K562 (cell line): ENCODE data around the gene MLYCD. TPM values are rescaled to one million over a fixed set of nuclear protein-coding genes. Genes with fewer than 3 reads are reported as not detected.
A peak's percentile ranks its signal among the peaks of the same experiment; 100 is the strongest.

Source experiments
- ARID1B ChIP-seq: fragments of 450-650 bp; IDR thresholded peaks from 2 replicates; pipeline ENCODE4 v1.6.1; 2016; ENCODE audit warnings: antibody characterized with exemption, mild to moderate bottlenecking, inconsistent platforms
- ARNT ChIP-seq, 2 experiments: fragments of 450-650 bp; IDR thresholded peaks; 2 replicates each; pipeline ENCODE4 v1.6.1; 2016; ENCODE audit warnings: mild to moderate bottlenecking in 1 of 2
- ETS1 ChIP-seq: conservative IDR thresholded peaks from 2 replicates; pipeline ENCODE4 v1.6.1; 2011; ENCODE audit warnings: low read depth, mild to moderate bottlenecking, low read length; ENCODE audit not compliant: control insufficient read depth
- FOXA1 ChIP-seq: fragments of 450-650 bp; IDR thresholded peaks from 2 replicates; pipeline ENCODE4 v1.6.1; 2016; ENCODE audit warnings: mild to moderate bottlenecking, borderline replicate concordance
- FOXA3 ChIP-seq, 2 experiments: fragments of 450-650 bp in 1 of 2; sonication (generic) in 1 of 2; formaldehyde crosslinking; IDR thresholded peaks in 1 of 2; conservative IDR thresholded peaks in 1 of 2; 2 replicates each; pipeline versions ENCODE4 v1.4.0 to v1.8.0; 2020 to 2022; ENCODE audit warnings: mild to moderate bottlenecking in 2 of 2, missing genetic modification reagents in 1 of 2
- FOXM1 ChIP-seq, 2 experiments: fragments of 450-650 bp in 1 of 2; sonication (generic) in 1 of 2; formaldehyde crosslinking in 1 of 2; IDR thresholded peaks; 2 replicates each; pipeline versions ENCODE4 v1.6.1 to v1.9.0; 2017 to 2022; ENCODE audit warnings: low read depth in 2 of 2, mild to moderate bottlenecking in 2 of 2, missing genetic modification reagents in 1 of 2, moderate library complexity in 1 of 2
- HDGF ChIP-seq: fragments of 450-650 bp; IDR thresholded peaks from 2 replicates; pipeline ENCODE4 v1.6.1; 2016
- JUND ChIP-seq, 2 experiments: IDR thresholded peaks; 2 replicates in 1 of 2; 3 replicates in 1 of 2; pipeline ENCODE4 v1.6.1; 2011; ENCODE audit warnings: borderline replicate concordance in 2 of 2, low read depth in 2 of 2, low read length in 2 of 2, improper control_type of control experiment in 1 of 2, missing biosample characterization in 1 of 2, missing genetic modification characterization in 1 of 2, missing genetic modification reagents in 1 of 2
- KDM1A ChIP-seq, 2 experiments: fragments of 450-650 bp; IDR thresholded peaks; 2 replicates each; pipeline ENCODE4 v1.6.1; 2016; ENCODE audit warnings: mild to moderate bottlenecking in 2 of 2
- KHSRP ChIP-seq: fragments of 450-650 bp; IDR thresholded peaks from 2 replicates; pipeline ENCODE4 v1.6.1; 2017
- KLF16 ChIP-seq: IDR thresholded peaks from 2 replicates; pipeline ENCODE4 v1.6.1; 2016; ENCODE audit warnings: antibody characterized with exemption
- LCOR ChIP-seq: sonication (generic); formaldehyde crosslinking; IDR thresholded peaks from 2 replicates; pipeline ENCODE4 v1.8.0; 2022; ENCODE audit warnings: mild to moderate bottlenecking, missing genetic modification reagents
- MAFG ChIP-seq: fragments of 450-650 bp; conservative IDR thresholded peaks from 2 replicates; pipeline ENCODE4 v1.6.1; 2016; ENCODE audit warnings: missing genetic modification characterization, missing compliant biosample characterization
- MAZ ChIP-seq, 2 experiments: fragments of 450-650 bp in 1 of 2; sonication (generic) in 1 of 2; formaldehyde crosslinking; IDR thresholded peaks in 1 of 2; conservative IDR thresholded peaks in 1 of 2; 2 replicates each; pipeline versions ENCODE4 v1.4.0 to v1.5.0; 2020; ENCODE audit warnings: mild to moderate bottlenecking in 1 of 2, missing genetic modification reagents in 1 of 2
- MEF2A ChIP-seq: IDR thresholded peaks from 2 replicates; pipeline ENCODE4 v1.6.1; 2011; ENCODE audit warnings: low read depth, mild to moderate bottlenecking, low read length, moderate library complexity; ENCODE audit not compliant: control insufficient read depth
- MYNN ChIP-seq, 2 experiments: sonication (generic); formaldehyde crosslinking in 1 of 2; IDR thresholded peaks; 2 replicates each; pipeline versions ENCODE4 v1.5.0 to v1.6.1; 2016 to 2020; ENCODE audit warnings: antibody characterized with exemption in 1 of 2, missing genetic modification reagents in 1 of 2
- NCOR1 ChIP-seq: fragments of 450-650 bp; IDR thresholded peaks from 2 replicates; pipeline ENCODE4 v1.6.1; 2016; ENCODE audit warnings: mild to moderate bottlenecking, moderate library complexity
- NEUROD1 ChIP-seq: fragments of 150-350 bp; IDR thresholded peaks from 2 replicates; pipeline ENCODE4 v1.6.1; 2014; ENCODE audit warnings: borderline replicate concordance, low read length, low read depth; ENCODE audit not compliant: partially characterized antibody
- SMARCA4 ChIP-seq: fragments of 450-650 bp; IDR thresholded peaks from 2 replicates; pipeline ENCODE4 v1.6.1; 2016
- SRF ChIP-seq, 2 experiments: fragments of 250-450, 450-650 bp in 1 of 2; sonication (Bioruptor Pico) in 1 of 2; sonication (generic) in 1 of 2; formaldehyde crosslinking; IDR thresholded peaks; 2 replicates each; pipeline versions ENCODE4 v1.5.0 to v1.5.1; 2020 to 2022; ENCODE audit warnings: mild to moderate bottlenecking in 1 of 2, missing genetic modification reagents in 1 of 2
- STAT6 ChIP-seq: sonication (generic); formaldehyde crosslinking; IDR thresholded peaks from 2 replicates; pipeline ENCODE4 v1.8.1; 2023; ENCODE audit warnings: mild to moderate bottlenecking, missing genetic modification reagents
- TEAD1 ChIP-seq, 2 experiments: fragments of 450-650 bp in 1 of 2; sonication (generic) in 1 of 2; formaldehyde crosslinking; IDR thresholded peaks; 2 replicates each; pipeline versions ENCODE4 v1.4.0 to v1.8.0; 2020 to 2022; ENCODE audit warnings: mild to moderate bottlenecking in 2 of 2, missing genetic modification reagents in 1 of 2
- TRIM24 ChIP-seq, 2 experiments: fragments of 450-650 bp; IDR thresholded peaks; 2 replicates each; pipeline ENCODE4 v1.6.1; 2016
- U2AF1 ChIP-seq: fragments of 200-400 bp; formaldehyde crosslinking; optimal IDR thresholded peaks from 2 replicates; pipeline ENCODE3; 2017; ENCODE audit warnings: mild to moderate bottlenecking, low read depth, low read length, moderate library complexity
- U2AF2 ChIP-seq: fragments of 200-400 bp; formaldehyde crosslinking; optimal IDR thresholded peaks from 2 replicates; pipeline ENCODE3; 2017; ENCODE audit warnings: low read depth, mild to moderate bottlenecking, low read length
- ZBTB17 ChIP-seq: fragments of 450-650 bp; formaldehyde crosslinking; IDR thresholded peaks from 2 replicates; pipeline ENCODE4 v1.4.0; 2020; ENCODE audit warnings: mild to moderate bottlenecking
- ZEB2 ChIP-seq: fragments of 450-650 bp; IDR thresholded peaks from 2 replicates; pipeline ENCODE4 v1.6.1; 2016
- polyA plus RNA-seq, 8 experiments: library from polyadenylated mRNA; depleted of rRNA in 4 of 8; stranded (reverse) in 5 of 8; unstranded in 3 of 8; fragments of >200 nt; fragmentation: Nextera tagmentation in 2 of 8; fragmentation: Illumina TruSeq in 1 of 8; extraction: Ambion mirVana in 2 of 8; extraction: Trizol in 1 of 8; gene quantifications; 2 replicates each; pipeline versions ENCODE4 v1.2.1 to v1.2.3, GENCODE V29; 2011 to 2014; ENCODE audit warnings: inconsistent platforms in 1 of 8, missing spikeins in 1 of 8
- total RNA-seq, 7 experiments: library from RNA; depleted of rRNA in 6 of 7; stranded (reverse); fragments of >200 nt in 6 of 7; fragmentation: Illumina TruSeq in 2 of 7; extraction: Trizol in 2 of 7; gene quantifications; 2 replicates each; pipeline versions ENCODE4 v1.2.1 to v1.2.3, GENCODE V29; 2011 to 2021; ENCODE audit warnings: low replicate concordance in 1 of 7

Gene MLYCD
- total and polyA plus RNA-seq, 9 of the 15 experiments (the other 6 are each of a cell fraction or from before 2014, with no cell fraction given): 0.15 to 2.0 (median 1.0) TPM

- peak; percentile 78 to 87; a peak in 3 of 4 replicates for TF ChIP-seq TEAD1 (CRISPR knock-in tag; IDR thresholded peaks at IDR 0.05)
- no peak for TF ChIP-seq FOXA1
- TF ChIP-seq SRF (CRISPR knock-in tag; IDR thresholded peaks at IDR 0.05): no peak
- TF ChIP-seq SMARCA4: peak; percentile 85
- no peak for TF ChIP-seq HDGF
- TF ChIP-seq LCOR (CRISPR knock-in tag): peak; percentile 27; the same call in 1 of the 2 replicates
- TF ChIP-seq TRIM24 (IDR thresholded peaks at IDR 0.05): peak; percentile 55 to 81; a peak in 3 of 4 replicates
- TF ChIP-seq ETS1: no peak
- peak in 1 of 2 experiments; percentile 33; a peak in 1 of 4 replicates for TF ChIP-seq FOXA3 (CRISPR knock-in tag; conservative IDR thresholded peaks at IDR 0.05 in 1 of 2, IDR thresholded peaks at IDR 0.05 in 1 of 2)
- TF ChIP-seq MAFG (tag): peak; percentile 43
- no peak for TF ChIP-seq ZBTB17 (CRISPR knock-in tag)
- TF ChIP-seq MAZ (CRISPR knock-in tag; conservative IDR thresholded peaks at IDR 0.05 in 1 of 2, IDR thresholded peaks at IDR 0.05 in 1 of 2): peak; percentile 24 to 52; a peak in 1 of 4 replicates
- peak; percentile 94 for TF ChIP-seq ARID1B
- TF ChIP-seq U2AF2: no peak
- TF ChIP-seq KDM1A (IDR thresholded peaks at IDR 0.05): peak; percentile 99
- peak; percentile 89 for TF ChIP-seq KLF16
- no peak for TF ChIP-seq JUND (IDR thresholded peaks at IDR 0.05; ENCODE audit: borderline replicate concordance, low read depth, low read length)
- peak; percentile 34; the same call in 1 of the 3 replicates for TF ChIP-seq JUND (tag; IDR thresholded peaks at IDR 0.05; ENCODE audit: borderline replicate concordance, low read depth, low read length)
- TF ChIP-seq U2AF1: no peak
- TF ChIP-seq ARNT (IDR thresholded peaks at IDR 0.05): 0 out of 4 replicates have a peak, but pooled peaks of 1 of the 2 experiments have one; percentile 55
- TF ChIP-seq FOXM1 (IDR thresholded peaks at IDR 0.05; ENCODE audit: low read depth): peak; percentile 79
- TF ChIP-seq FOXM1 (CRISPR knock-in tag; IDR thresholded peaks at IDR 0.05; ENCODE audit: low read depth): no peak
- TF ChIP-seq STAT6 (CRISPR knock-in tag): no peak
- no peak for TF ChIP-seq NEUROD1
- TF ChIP-seq MYNN (IDR thresholded peaks at IDR 0.05): 0 out of 2 replicates have a peak, but pooled peaks have one; percentile 40
- TF ChIP-seq MYNN (CRISPR knock-in tag; IDR thresholded peaks at IDR 0.05): no peak
- TF ChIP-seq NCOR1: peak; percentile 87
- TF ChIP-seq MEF2A: peak; percentile 65
- TF ChIP-seq KHSRP: no peak
- peak; percentile 68; the same call in 1 of the 2 replicates for TF ChIP-seq ZEB2
Observed at GRCh38 chr16:83888672-83889044, 10.3 kb upstream of the MLYCD start (continued).
